Hippocampal formation (tissue), 2 donors: Measurements from ENCODE around the gene NBL1.

ENCODE experiments used
- DNase-seq, 2 donors: peaks; one replicate each; lab custom pipeline; 2025; lab: John Stamatoyannopoulos, UW

The NBL1 gene, protein sequence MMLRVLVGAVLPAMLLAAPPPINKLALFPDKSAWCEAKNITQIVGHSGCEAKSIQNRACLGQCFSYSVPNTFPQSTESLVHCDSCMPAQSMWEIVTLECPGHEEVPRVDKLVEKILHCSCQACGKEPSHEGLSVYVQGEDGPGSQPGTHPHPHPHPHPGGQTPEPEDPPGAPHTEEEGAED

DNA sequence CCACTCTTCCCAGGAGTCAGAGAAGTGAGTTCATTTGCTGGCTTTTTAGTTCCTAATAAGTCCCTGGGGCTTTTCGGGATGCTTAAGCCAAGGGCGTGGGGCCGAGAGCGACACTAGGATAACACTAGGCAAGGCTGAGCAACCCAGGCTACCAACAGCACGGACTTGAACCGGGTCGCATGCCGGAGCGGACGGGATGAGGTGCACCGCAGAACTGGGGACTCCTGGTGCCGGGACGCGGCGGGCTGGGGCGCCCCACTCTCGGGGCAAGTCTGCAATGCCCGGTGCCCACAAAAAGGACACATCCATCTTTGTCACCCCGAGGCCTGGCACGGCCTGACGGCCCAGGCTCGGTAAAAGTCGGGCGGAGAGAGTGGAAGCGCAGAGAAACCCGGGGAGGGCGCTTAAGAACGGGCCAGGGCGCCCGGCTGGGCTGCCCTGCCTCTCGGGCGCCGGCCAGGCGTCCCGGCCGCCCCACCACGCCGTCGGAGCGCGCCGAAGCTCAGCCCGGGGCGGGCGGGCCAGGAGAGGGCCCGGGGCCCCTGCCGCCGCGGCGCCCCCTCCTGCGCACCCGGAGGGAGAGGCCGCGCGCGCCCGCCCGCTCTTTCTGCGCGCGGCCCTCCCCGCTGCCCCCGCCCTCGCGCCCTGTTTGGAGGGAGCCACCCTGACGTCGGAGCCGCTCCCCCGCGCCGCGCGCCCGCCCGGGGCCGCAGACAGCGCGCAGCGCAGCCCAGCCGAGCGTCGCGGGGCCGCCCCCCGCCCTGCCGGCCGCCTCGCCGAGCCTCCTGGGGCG lies at the start of gene NBL1:
Gene NBL1 (plus strand): TSS at position 710 of the 793 bp plus-strand sequence. CDS start 10,720 bp downstream, outside the sequence.
- no peak for DNase-seq

DNA sequence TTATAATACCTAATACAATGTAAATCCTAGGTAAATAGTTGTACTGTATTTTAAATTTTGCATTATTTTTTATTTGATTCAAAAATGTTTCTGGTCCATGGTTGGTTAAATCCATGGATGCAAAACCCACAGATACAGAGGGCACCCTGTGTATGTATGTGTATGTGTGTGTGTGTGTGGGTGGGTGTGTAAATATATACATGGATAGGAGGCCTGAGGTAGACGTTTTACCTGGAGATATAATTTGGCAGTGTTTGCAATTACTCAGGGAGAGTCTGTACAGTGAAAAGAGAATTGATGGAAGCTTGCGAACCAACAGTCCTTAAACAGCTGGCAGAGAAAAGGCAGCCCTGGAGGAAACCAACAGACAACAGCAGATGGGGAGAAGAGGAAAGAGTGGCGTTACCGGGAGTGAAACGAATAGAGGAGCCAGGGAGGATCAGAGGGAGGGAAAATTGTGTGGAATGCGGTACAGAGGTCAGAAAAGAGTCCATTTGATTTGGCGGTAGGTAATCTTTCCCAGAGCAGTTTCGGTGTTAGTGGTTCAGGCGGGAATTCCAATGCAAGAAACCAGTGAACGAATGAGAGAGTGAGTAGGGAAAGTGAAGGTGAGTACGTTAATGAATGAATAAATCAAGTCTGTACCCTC lies 47.9 kb upstream of the NBL1 start:
- peak in 1 of 2 donors; percentile 72 for DNase-seq

DNA sequence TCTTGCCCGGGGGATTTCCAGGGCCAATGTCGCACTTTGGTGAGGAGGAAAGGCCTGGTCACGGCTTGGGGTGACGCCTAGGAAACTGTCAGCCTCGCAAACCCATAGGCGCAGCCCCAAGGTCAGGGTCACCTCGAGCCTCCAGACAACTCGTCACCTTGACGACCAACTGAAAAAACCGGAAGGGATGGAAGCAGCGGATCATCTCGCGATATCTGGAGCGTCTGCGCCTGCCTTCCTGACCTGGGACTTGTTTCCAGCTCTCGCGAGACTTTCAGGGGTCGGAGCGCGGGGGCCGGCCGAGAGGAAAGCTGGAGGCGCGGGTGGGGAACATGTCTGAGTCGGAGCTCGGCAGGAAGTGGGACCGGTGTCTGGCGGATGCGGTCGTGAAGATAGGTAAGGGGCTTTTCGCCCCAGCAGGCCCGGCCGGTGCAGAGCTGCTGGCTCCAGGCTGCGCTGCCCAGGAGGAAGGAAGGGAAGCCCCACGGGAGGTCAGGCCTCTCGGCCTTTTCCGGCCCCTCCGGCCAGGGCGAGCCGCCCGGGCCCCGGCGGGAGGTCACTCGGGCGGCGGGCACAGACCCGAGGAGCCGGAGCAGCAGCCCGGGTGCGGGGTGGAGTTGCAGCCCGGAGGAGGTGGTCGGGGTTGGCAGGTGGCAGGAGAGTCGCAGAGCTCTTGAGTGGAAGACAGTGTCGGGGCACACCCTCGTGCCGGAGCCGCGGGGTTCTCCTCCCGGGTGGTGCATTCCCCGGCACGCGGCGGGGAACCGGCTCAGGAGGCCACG lies 47.2 kb upstream of the NBL1 start:
- peak; percentile 89 to 97 for DNase-seq

DNA sequence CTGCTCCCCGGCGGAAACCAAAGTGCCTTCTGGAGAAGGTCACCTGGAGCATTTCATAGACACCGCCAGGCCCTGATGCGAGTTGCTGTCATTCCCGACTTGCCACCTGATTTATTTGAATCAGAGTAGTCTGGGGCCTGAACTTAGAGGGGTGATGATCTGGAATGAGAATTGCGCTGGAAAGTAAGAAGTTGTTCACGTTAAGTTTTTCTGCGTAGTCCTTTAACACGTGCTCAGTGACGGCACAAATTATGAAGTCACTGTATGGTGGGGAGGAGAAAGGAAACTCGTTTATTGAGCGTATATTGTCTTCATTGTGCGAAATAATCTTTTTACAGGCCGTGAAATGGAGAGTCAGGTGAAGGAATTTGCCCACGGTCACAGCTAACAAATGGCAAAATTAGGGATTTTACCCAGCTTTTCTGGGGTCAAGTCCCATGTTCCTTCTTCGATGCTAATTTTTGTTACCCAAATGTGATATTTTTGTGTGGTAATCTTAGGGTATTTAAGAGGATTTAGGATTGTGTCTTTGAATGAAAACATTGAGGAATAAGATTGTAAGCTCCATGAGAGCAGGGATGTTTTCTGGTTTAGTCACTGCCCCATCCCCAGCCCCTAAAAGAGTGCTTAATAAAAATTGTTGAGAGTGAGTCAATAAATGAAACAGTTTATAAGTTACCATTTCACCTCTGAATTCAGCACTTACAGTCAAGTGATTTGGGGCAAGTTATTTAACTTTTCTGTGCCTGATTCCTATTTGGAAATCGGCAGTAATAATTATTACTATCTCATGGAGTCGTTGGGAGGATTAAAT lies 46.4 kb upstream of the NBL1 start:
- no peak for DNase-seq

DNA sequence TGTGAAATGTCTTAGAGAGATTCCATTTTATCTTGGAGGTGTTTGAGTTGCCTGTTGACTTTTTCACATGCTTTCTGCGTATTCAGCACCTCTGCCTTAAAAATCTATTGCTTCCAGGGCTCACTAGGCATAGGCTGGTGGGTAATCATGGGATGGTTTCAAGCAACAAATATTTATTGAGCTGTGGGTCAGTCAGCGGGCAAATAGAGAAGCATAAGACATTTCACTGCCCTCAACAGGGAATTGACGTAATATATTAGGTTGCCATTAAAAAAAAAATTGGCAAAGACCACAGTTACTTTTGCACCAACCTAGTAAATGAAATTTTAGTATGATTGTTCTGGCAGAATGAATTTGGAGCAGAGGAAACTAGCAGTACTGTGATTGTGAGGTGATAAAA lies 44.3 kb upstream of the NBL1 start:
- no peak for DNase-seq

DNA sequence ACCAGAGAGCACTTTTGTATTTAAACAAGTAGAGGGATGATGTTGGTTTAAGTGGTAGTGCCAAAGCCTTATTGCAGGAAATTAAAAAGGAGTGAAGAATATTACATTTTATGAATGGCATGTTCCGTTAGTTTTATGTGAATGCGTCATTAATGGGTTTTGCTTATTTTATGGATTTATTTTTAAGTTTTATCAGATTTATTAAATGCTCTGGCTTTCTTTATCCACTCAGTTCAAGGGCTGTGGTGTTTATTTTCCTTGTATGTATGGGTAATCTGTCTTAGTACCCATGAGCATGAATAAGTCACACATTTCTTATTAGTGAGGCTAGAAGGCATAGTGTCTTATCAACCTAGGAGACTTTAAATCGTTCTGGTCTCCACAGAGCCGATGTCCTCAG lies 41.6 kb upstream of the NBL1 start:
- no peak for DNase-seq

DNA sequence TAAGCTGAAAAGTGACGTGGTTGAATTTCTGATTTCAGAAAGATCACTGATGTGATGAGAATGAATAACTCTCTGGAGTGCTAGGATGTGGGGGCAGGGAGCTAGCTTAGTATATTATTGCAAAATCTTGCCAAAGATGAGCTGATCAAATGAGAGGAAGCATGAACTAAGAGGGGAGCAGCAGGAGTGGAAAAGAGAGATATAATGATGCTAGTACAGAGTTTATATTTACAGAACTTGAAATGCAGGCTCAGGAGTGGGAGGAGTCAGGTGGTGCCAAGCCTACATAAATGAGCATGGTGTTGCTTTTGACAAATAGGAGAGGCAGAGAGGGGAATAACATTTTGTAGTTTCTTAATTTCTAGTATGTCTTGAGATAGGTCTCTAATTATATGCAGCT lies 38.1 kb upstream of the NBL1 start:
- DNase-seq, result no peak

DNA sequence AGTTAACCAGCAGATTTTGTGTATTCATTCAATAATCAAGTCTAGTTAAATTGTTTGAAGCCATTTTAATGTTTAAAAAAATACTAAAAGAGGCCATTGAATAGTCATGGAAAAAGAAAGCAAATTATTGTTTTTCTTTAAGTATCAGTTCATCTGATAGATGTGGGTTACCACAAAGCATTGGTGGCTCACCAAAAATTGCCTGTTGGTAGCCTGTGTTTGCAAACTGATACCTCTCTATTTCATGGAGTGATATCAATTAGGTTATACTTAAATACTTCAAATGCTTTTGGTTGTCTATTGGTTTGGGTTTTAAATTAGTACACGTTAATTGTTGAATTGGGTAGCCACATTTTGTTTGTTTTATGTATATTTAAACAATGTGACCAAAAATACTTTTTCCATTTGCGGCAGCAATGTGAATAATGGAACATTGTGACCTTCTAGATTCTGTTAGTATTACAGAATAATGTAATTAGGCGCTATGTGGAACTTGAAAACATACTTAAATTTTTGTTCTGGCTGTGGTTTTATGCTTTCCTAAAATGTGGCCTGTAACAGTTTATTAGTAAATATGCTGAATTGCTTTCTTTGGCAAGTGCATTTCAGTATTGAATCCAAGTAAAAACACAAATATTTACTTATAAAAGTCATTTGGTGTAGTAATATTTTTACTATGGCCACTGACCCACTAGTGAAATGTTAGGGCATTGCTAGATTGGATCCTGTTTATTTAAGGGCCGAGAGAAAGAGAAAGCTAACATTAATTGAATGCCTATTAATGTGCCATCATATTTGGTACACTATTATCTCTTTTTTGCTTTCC lies 37.1 kb upstream of the NBL1 start:
- DNase-seq, result no peak

DNA sequence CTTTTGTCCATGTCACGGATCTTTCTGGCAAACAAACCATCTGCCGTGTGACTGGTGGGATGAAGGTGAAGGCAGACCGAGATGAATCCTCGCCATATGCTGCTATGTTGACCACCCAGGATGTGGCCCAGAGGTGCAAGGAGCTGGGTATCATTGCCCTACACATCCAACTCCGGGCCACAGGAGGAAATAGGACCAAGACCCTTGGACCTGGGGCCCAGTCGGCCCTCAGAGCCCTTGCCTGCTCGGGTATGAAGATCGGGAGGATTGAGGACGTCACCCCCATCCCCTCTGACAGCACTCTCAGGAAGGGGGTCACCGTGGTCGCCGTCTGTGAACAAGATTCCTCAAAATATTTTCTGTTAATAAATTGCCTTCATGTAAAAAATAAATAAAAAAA lies 35.9 kb upstream of the NBL1 start:
- DNase-seq, result no peak

DNA sequence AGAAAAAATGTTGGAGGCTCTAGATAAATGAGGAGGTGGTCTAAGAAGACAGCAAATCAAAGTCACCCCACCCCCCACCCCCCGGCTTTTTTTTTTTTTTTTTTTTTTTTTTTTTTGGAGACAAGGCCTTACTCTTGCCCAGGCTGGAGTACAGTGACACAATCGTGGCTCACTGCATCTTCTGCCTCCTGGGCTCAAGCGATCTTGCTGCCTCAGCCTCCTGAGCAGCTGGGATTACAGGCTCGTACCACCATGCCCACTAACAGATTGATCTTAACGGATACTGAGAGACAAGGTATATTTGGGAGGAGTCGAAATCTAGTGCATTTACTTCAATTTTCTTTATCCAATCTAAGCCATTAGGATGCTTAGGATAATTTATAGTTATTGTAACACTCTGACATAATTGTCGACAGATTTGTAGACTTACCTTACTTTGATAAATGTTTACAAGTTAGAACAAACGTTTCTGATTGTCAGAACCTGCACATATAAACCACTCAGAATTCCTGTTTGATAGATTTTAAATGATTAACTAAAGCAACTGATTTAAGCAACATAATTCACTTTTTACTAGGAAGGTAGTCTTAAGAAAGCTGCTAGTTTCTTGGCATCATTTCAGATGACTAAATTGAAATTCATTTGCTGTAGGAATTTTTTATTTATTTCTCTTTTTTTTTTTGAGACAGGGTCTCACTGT lies 33.7 kb upstream of the NBL1 start:
- DNase-seq, result no peak

DNA sequence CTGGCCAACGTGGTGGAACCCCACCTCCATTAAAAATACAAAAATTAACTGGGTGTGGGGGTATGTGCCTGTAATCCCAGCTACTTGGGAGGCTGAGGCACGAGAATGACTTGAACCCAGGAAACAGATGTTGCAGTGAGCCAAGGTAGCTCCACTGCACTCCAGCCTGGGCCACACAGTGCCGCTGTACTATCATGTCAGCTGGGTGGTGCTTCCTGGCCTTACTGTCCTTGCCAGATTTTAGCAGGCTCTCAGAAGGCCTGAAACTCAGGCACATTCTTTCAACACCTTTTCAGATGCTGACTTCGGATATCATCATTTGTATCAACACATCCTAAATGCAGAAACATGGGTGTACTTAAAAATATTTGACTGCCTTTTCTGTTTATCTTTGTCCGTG lies 31.6 kb upstream of the NBL1 start:
- DNase-seq, result no peak

DNA sequence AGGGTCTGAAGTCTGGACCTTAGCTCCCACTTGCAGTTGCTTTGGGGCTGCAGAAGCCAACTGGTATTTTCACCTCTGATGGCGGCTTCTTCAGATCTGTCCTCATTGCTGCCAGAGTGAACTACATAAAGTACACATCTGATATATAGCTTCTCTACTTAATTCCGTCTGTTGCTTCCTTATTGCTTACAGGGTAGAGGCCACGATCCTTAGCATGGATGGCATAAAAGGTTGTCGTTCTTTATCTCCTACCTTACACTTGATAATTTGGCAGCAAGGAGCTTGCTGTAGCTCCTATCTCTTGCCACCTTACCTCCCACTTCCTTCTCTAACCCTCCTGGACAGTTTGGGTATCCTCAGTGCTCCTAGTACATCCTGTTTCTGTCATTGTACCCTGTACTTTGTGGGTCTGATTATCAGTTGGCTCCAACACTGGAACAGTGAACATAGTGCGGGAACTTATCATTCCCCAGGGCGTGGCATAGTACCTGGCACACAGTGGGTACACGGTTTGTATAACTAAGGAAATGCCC lies 30.9 kb upstream of the NBL1 start:
- no peak for DNase-seq

DNA sequence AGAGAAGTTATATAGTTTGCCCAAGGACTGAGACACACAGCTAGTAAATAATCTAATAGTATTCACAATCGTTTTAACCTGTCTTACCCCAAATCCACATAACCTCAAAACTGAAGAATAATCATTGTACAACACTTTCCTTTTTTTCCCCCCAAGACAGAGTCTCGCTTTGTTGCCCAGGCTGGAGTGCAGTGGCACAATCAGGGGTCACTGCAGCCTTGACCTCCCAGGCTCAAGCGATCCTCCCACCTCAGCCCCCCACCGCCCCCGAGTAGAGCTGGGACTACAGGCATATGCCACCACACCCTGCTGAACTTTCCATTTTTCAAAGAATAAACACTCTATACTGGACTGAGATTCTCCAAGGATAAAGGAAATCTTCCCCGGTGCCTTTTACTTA lies 28.7 kb upstream of the NBL1 start:
- no peak for DNase-seq

DNA sequence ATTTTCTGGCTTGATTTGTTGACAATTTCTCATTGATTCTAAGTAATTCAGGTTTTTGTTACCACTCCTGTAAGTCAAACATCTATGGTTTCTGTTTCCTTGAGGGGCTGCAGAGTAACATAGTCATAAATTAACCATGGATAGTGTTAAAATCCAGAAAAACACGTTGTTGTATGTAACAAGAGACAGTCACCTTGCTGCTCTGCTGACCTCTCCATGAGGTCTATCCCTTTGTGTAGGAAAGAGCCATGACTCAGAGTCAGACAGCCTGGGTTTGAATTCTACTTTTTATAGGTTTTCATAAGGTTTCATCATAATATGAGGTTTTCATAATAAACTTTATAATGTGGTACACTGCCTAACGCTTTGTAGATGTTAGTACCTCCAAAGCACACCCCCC lies 27.6 kb upstream of the NBL1 start:
- DNase-seq, result no peak

DNA sequence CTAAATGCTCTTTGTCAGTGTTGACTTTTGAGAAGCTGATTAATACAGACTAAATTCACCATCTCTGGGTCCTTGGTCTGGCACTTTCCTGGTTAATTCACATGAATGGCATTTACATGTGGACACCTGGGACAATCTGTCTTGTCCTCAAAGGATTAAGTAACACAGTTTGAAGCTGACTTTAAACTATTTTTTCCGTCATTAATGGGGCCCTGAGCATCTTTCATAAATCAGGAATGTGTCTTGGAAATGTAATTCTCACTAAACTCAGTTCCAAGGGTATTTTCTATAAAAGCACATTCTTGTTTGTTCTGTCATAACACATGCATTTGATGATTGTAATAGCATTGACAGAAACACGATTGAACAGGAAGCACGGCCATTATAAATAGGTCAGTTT lies 26.7 kb upstream of the NBL1 start:
- DNase-seq, result no peak

DNA sequence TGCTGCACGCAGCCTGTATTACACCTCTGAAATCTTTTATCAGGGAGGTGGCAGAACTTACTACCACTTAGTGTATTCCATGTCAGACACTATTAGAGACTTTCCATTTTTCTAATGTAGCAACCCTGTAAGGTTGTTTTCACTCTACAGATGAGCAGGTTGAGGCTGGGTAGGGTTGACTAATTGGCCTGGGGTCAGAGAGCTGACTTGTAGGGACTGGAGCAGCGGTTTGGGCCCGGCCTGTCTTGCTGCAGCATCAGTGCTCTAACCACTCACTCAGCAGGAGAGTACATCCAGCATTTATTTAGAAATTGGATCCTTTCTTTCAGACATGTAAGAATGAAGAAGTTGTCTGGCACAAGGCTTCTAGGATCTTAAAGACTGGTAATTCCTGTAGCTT lies 25.7 kb upstream of the NBL1 start:
- no peak for DNase-seq

DNA sequence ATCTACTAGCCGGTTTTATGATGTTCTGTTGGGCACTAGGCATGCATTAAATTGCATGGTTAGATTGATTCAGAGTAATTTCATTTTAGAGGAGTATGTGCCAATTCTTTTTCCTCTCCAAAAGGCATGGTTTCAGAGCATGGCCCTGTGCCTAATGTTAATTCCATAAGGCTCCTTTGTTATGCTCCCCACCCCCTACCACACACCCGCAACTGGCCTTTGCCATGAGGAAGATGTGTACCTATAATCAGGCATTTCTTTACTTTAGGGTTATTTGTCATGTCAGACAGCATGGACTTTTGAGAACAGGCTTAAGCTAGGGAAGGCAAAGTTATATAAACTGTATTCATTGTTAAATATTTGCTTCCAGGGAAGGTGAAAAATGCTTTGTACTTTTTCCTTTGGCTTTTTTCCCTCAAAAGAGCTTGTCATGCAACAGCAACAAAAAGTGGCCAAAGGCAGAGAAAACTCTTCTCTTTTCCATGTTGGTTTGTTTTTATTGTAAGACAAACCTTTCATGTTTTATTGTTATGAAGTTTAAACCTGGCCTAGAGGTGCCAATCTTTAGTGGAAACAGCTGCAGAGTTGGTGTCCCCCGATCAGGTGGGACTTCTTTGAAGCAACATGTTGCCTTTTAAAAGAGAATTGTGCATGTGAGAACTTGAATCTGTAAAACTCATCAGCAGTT lies 24.3 kb upstream of the NBL1 start:
- DNase-seq, result no peak

DNA sequence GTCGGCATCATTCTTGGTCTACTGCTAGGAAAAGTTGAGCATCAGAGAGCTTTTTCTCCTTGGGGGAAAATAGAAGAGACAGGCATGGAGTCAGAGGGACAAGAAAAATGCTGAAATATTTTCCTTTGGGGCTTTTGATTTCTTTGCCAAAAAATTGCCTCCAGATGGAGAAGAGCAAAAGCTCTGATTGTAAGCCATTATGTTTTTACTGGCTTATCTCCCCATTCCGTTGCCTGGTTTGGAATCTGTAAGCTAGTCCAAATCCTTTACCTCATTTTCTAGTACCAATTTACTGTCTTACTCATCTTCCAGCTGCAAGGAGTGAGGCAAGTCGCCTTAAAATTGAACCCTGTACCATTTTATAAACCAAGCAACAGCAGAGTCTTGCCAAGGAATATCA lies 23.3 kb upstream of the NBL1 start:
- DNase-seq, result no peak

DNA sequence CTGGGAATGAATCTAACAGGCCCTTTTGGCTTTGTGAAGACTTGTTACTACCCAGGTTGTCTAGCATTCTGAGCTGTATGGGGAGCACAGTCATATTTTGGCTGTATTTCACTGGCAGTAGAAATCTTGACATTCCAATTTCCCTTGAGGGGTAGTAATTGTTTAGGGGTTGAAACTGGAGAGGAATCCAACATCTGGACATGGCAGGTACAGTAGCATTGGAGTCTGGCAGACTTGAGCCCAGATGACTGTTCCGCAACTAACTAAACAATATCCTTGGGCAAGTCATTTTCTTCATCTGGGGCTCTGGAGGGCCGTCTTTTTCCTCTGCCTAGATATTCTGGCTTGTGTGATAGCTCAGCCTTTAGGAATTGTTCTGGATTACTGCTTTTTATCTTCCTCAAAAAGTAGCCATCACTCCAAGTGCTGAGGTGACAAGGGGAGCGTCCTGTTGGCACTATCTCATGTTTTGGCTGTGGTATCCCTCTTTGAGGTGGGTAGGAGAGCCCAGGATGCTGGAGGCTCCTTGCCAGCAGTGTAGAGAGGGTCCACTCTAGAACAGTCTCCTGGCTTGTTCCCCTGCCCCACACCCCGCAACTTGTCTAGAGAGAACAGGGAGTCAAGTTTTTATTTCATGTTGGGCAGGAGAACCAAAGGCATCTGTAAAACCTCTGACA lies 22.7 kb upstream of the NBL1 start:
- DNase-seq, result no peak
